CD4-positive, alpha-beta T cell (primary cell): ENCODE measurements around the gene BGN. TPM values are rescaled to one million over a fixed set of nuclear protein-coding genes. Genes with fewer than 3 reads are reported as not detected.

Source experiments
- ATAC-seq: fragments of 200-7000 bp; cut with Tn5 transposase; one replicate; pipeline ENCODE4 v1.10.0; 2022; ENCODE audit warnings: mild to moderate bottlenecking; ENCODE audit not compliant: poor library complexity
- CTCF ChIA-PET: fragments of 350-600 bp; sonication (Branson Sonifier 250); formaldehyde crosslinking; loops from one replicate; lab custom pipeline; 2021; ENCODE audit warnings: antibody characterized with exemption, inconsistent platforms; lab: Charles Lee
- POLR2A ChIA-PET: fragments of 350-600 bp; sonication (Branson Sonifier 250); formaldehyde crosslinking; loops from one replicate; lab custom pipeline; 2021; ENCODE audit warnings: antibody characterized with exemption, inconsistent platforms; lab: Charles Lee
- DNase-seq, 14 experiments: peaks; one replicate each; pipeline ENCODE4 v3.0.0-alpha.2; 2013 to 2020; ENCODE audit warnings: mixed read lengths in 2 of 14
- H3K27ac ChIP-seq, 2 donors: one replicate each; pipeline versions ENCODE4 v1.5.1 to v1.7.0; 2013; ENCODE audit warnings: low read length in 2 of 2, low read depth in 1 of 2, mild to moderate bottlenecking in 1 of 2
- H3K27me3 ChIP-seq, 2 experiments: 1 replicate in 1 of 2; 2 replicates in 1 of 2; pipeline versions ENCODE4 v1.6.1 to v1.7.0; 2013; ENCODE audit warnings: low read length in 2 of 2, control low read depth in 1 of 2, mild to moderate bottlenecking in 1 of 2, moderate library complexity in 1 of 2; ENCODE audit not compliant: insufficient read depth in 2 of 2, control insufficient read depth in 1 of 2
- H3K36me3 ChIP-seq: one replicate; pipeline ENCODE4 v1.6.1; 2013; ENCODE audit warnings: low read length, control low read depth; ENCODE audit not compliant: insufficient read depth
- H3K4me1 ChIP-seq: one replicate; pipeline ENCODE4 v1.6.1; 2013; ENCODE audit warnings: low read length, control low read depth; ENCODE audit not compliant: insufficient read depth
- H3K4me3 ChIP-seq: one replicate; pipeline ENCODE4 v1.5.1; 2013; ENCODE audit warnings: mild to moderate bottlenecking, low read length, moderate library complexity
- H3K9me3 ChIP-seq, 2 experiments: 1 replicate in 1 of 2; 2 replicates in 1 of 2; pipeline versions ENCODE4 v1.6.1 to v1.7.0; 2013; ENCODE audit warnings: low read length in 2 of 2, mild to moderate bottlenecking in 2 of 2, control low read depth in 1 of 2, moderate library complexity in 1 of 2; ENCODE audit not compliant: control insufficient read depth in 1 of 2, insufficient read depth in 1 of 2
- H3K27ac Mint-ChIP-seq: one replicate; pipeline ENCODE4 v1.8.0; 2020; ENCODE audit warnings: mixed read lengths
- H3K27me3 Mint-ChIP-seq: one replicate; pipeline ENCODE4 v1.8.0; 2021; ENCODE audit warnings: mixed read lengths
- H3K36me3 Mint-ChIP-seq: one replicate; pipeline ENCODE4 v1.8.0; 2021; ENCODE audit warnings: low read depth, mixed read lengths
- H3K4me1 Mint-ChIP-seq: one replicate; pipeline ENCODE4 v1.8.0; 2021; ENCODE audit warnings: low read depth, mixed read lengths
- H3K4me3 Mint-ChIP-seq: one replicate; pipeline ENCODE4 v1.8.0; 2020; ENCODE audit warnings: mild to moderate bottlenecking, mixed read lengths
- H3K9me3 Mint-ChIP-seq: one replicate; pipeline ENCODE4 v1.8.0; 2020; ENCODE audit warnings: mixed read lengths
- intact Hi-C, 2 experiments: fragments of 100-400 bp; cut with DNase I in 1 of 2; cut with micrococcal nuclease in 1 of 2; formaldehyde crosslinking; loops; one replicate each; pipeline versions ENCODE4 v1.15.1 to v1.9.0; 2023 to 2025; cut with DNase I, micrococcal nuclease
- total RNA-seq, 174 experiments: library from RNA in 2 of 174; stranded (reverse) in 2 of 174; gene quantifications; one replicate each; pipeline ENCODE4 v1.2.3 and lab custom pipeline; 2021 to 2026
- TF ChIP-seq, protein P1 (sequence below): fragments of 200-600 bp; IDR thresholded peaks from one replicate; pipeline ENCODE4 v1.8.0; 2022; ENCODE audit warnings: antibody characterized with exemption, mild to moderate bottlenecking

Gene BGN
- total RNA-seq, 2 experiments from 2014 or later: not detected

DNA sequence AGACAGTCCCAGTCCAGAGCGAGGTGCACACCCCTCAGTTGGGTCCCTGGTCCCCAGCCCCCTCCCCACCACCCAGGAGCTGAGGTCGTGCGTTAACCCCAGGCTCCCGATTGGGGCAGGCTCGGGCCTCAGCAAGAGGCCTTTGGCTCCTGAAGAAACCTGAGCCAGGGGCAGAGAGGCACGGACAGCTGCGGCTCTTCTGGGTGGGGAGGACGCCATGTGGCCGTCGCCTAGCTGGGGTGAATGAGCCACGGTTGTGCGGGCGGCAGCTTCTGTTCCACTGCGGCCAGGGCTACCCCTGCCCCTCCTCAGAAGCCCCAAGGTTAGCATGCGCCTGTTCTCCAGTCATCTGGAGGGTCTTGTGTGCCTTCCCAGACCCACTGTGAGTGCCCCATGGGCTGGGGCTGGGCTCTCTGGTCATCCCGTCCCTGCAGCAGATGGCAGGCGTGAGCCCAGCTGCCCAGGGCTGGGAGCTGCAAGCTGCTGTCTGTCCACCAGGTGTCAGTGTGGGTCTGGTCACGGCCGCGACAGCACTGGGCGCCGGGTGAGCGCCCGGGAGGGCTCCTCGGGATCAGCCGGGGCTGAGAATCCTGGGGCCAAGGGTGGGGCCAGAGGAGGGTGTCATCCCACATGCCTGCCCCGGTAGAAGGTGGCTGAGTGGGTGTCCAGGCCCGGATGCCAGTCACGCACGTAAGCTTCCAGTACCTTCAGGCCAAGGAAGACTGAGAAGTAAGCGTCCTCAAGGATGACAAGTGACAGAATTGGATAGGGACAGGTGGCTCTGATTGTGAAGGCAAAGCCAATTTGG is 44.6 kb downstream of the BGN start:
- no peaks in the 10 kb centered on the region for H3K36me3 ChIP-seq
- POLR2A ChIA-PET: no interaction called here
- no peak overlapping the region for H3K4me3 ChIP-seq
- H3K4me1 ChIP-seq: peaks cover 4% of the 10 kb centered on the region
- Mint-ChIP-seq H3K9me3 (no peaks in the 10 kb centered on the region), H3K4me1 (no peaks in the 10 kb centered on the region), H3K27me3 (no peaks in the 10 kb centered on the region), H3K4me3 (no peak overlapping the region), H3K27ac (no peak overlapping the region), H3K36me3 (no peaks in the 10 kb centered on the region)
- no peaks in the 10 kb centered on the region for H3K27me3 ChIP-seq
- CTCF ChIA-PET: interaction anchor here (0.6 to 1.9 kb wide), 15 partner anchors 11 to 598 kb away, joined by 3 to 15 read pairs (median 4); no protein-coding TSS in a partner anchor
- TF ChIP-seq, protein P1, sequence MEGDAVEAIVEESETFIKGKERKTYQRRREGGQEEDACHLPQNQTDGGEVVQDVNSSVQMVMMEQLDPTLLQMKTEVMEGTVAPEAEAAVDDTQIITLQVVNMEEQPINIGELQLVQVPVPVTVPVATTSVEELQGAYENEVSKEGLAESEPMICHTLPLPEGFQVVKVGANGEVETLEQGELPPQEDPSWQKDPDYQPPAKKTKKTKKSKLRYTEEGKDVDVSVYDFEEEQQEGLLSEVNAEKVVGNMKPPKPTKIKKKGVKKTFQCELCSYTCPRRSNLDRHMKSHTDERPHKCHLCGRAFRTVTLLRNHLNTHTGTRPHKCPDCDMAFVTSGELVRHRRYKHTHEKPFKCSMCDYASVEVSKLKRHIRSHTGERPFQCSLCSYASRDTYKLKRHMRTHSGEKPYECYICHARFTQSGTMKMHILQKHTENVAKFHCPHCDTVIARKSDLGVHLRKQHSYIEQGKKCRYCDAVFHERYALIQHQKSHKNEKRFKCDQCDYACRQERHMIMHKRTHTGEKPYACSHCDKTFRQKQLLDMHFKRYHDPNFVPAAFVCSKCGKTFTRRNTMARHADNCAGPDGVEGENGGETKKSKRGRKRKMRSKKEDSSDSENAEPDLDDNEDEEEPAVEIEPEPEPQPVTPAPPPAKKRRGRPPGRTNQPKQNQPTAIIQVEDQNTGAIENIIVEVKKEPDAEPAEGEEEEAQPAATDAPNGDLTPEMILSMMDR: peak; percentile 71
- ATAC-seq (peak; percentile 73), DNase-seq (peak; percentile 28 to 73 (median 44))
- intact Hi-C loops: loop anchor here (2.0 to 5.0 kb wide), 2 partner anchors 127 to 128 kb away; no protein-coding TSS in a partner anchor
- H3K27ac ChIP-seq: no peak overlapping the region
- no peaks in the 10 kb centered on the region for H3K9me3 ChIP-seq

DNA sequence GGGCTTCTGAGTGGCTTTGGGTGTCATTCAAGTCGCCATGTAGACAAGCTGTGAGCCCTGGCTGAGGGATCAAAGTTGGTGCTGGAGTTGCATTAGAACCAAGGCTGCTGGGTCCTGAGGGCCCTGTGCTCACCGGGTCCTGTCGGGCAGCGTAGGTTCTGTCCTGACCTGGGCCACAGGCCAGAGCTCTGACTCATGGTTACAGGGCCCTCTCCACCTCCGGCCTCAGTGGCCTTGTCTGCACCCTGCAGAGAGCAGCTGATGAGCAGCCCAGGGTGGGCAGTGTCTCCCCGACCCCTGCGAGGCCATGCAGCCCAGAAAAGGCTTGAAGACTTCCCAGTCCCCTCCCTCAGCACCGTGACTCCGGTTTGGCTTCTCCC is 45.2 kb downstream of the BGN start:
- Histone ChIP-seq H3K9me3 (no peaks in the 10 kb centered on the region), H3K27me3 (no peaks in the 10 kb centered on the region), H3K27ac (no peak overlapping the region), H3K4me3 (no peak overlapping the region), H3K4me1 (peaks cover 4% of the 10 kb centered on the region), H3K36me3 (no peaks in the 10 kb centered on the region)
- Mint-ChIP-seq H3K27ac (no peak overlapping the region), H3K36me3 (no peaks in the 10 kb centered on the region), H3K9me3 (no peaks in the 10 kb centered on the region), H3K27me3 (no peaks in the 10 kb centered on the region), H3K4me3 (no peak overlapping the region), H3K4me1 (no peaks in the 10 kb centered on the region)
- TF ChIP-seq, protein P1: no peak
- ATAC-seq (no peak), DNase-seq (no peak)
- intact Hi-C loops: loop anchor here (2.0 to 5.0 kb wide), 2 partner anchors 127 kb away; no protein-coding TSS in a partner anchor
- ChIA-PET CTCF (interaction anchor here (1.0 to 1.9 kb wide), 12 partner anchors 12 to 598 kb away, joined by 3 to 15 read pairs (median 4); no protein-coding TSS in a partner anchor), POLR2A (no interaction called here)

DNA sequence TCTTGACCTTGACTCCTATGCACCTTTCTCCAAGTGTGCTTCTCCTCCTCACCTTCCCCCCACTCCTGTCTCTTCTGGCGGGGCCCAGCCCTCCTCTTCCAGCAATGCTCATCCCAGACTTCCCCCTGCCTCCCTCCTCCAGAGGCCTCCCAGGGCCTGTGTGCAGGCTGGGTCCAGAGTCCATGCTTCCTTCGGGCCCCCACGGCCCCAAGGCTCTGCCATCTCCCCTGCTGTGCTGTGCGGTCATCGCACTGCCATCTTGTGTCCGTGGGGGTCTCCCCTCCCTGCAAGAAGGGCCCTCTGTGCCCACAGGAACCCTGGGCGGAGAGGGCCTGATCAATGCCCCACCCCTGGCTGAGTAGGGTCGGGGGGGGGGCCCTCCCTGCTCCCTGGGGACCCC is 49.9 kb downstream of the BGN start:
- no peaks in the 10 kb centered on the region for H3K36me3 ChIP-seq
- no peaks in the 10 kb centered on the region for H3K27me3 Mint-ChIP-seq
- H3K27ac ChIP-seq: no peak overlapping the region
- TF ChIP-seq, protein P1: no peak
- POLR2A ChIA-PET: no interaction called here
- H3K27ac Mint-ChIP-seq: no peak overlapping the region
- no peaks in the 10 kb centered on the region for H3K4me1 Mint-ChIP-seq
- H3K27me3 ChIP-seq: no peaks in the 10 kb centered on the region
- no peaks in the 10 kb centered on the region for H3K9me3 ChIP-seq
- H3K4me3 Mint-ChIP-seq: no peak overlapping the region
- intact Hi-C loops: no loop called here
- no peaks in the 10 kb centered on the region for H3K9me3 Mint-ChIP-seq
- H3K36me3 Mint-ChIP-seq: no peaks in the 10 kb centered on the region
- no peak overlapping the region for H3K4me3 ChIP-seq
- CTCF ChIA-PET: no interaction called here
- peaks cover under 1% of the 10 kb centered on the region for H3K4me1 ChIP-seq
- ATAC-seq (no peak), DNase-seq (no peak)
